ENCODE data around the gene NRAP.

- no peak for TF ChIP-seq FOXK2 (IDR thresholded peaks at IDR 0.05)
- no peak for TF ChIP-seq FOXM1 (IDR thresholded peaks at IDR 0.05; ENCODE audit: borderline replicate concordance)
- TF ChIP-seq PKNOX1 (IDR thresholded peaks at IDR 0.05), result no peak
- no peak for TF ChIP-seq FOXA1 (IDR thresholded peaks at IDR 0.05)
- TF ChIP-seq BHLHE40 (IDR thresholded peaks at IDR 0.05; ENCODE audit: borderline replicate concordance), result no peak
- TF ChIP-seq CTBP1 (IDR thresholded peaks at IDR 0.05; ENCODE audit: borderline replicate concordance), result no peak
- no peak for TF ChIP-seq ARNT (IDR thresholded peaks at IDR 0.05)
- no peak for TF ChIP-seq SP1 (IDR thresholded peaks at IDR 0.05)
- TF ChIP-seq ELF4 (IDR thresholded peaks at IDR 0.05), result no peak
- no peak for TF ChIP-seq SUZ12 (IDR thresholded peaks at IDR 0.05)
- TF ChIP-seq HDGF (IDR thresholded peaks at IDR 0.05; ENCODE audit: borderline replicate concordance), result no peak
- TF ChIP-seq ZNF384 (IDR thresholded peaks at IDR 0.05), result no peak
- TF ChIP-seq LEF1 (IDR thresholded peaks at IDR 0.05; ENCODE audit: borderline replicate concordance), result no peak
Observed at GRCh38 chr10:113646336-113647201, 17.3 kb downstream of the NRAP start.
